Natural killer cell treated with Interleukin-12 subunit alpha and Interleukin-12 subunit beta and Interleukin-15 and Interleukin-18, amount 100 ng/mL, for 72 hours (primary cell): ENCODE data around the gene CACNA2D1. TPM values are rescaled to one million over a fixed set of nuclear protein-coding genes. Genes with fewer than 3 reads are reported as not detected.

Source experiments
- ATAC-seq, 2 donors: fragments of 150-1000 bp; cut with Tn5 transposase in 1 of 2; sonication (Bioruptor Pico), chemical (Tn5 transposase) in 1 of 2; 2 replicates each; pipeline ENCODE4 v1.10.0; 2021
- DNase-seq: peaks from one replicate; pipeline ENCODE4 v3.0.0; 2022; ENCODE audit warnings: low spot score
- H3K27ac Mint-ChIP-seq, 2 donors: 1 replicate in 1 of 2; 2 replicates in 1 of 2; pipeline ENCODE4 v1.8.0; 2022; ENCODE audit warnings: mixed read lengths in 2 of 2, mild to moderate bottlenecking in 1 of 2, moderate library complexity in 1 of 2
- H3K27me3 Mint-ChIP-seq, 2 donors: 1 replicate in 1 of 2; 2 replicates in 1 of 2; pipeline ENCODE4 v1.8.0; 2022; ENCODE audit warnings: mixed read lengths in 2 of 2
- H3K36me3 Mint-ChIP-seq: one replicate; pipeline ENCODE4 v1.8.0; 2022; ENCODE audit warnings: mixed read lengths
- H3K4me1 Mint-ChIP-seq, 2 donors: 1 replicate in 1 of 2; 2 replicates in 1 of 2; pipeline ENCODE4 v1.8.0; 2022; ENCODE audit warnings: low read depth in 2 of 2, mixed read lengths in 2 of 2, mild to moderate bottlenecking in 1 of 2
- H3K4me3 Mint-ChIP-seq: one replicate; pipeline ENCODE4 v1.8.0; 2022; ENCODE audit warnings: mixed read lengths
- H3K9me3 Mint-ChIP-seq: 2 replicates; pipeline ENCODE4 v1.8.0; 2022; ENCODE audit warnings: mixed read lengths
- total RNA-seq, 2 donors: library from RNA; stranded (reverse); gene quantifications; one replicate each; pipeline ENCODE4 v1.2.3, GENCODE V29; 2022

Gene CACNA2D1
- total RNA-seq, 2 donors from 2014 or later, result not detected

- Mint-ChIP-seq H3K27ac (no peak overlapping the region), H3K27me3 (no peaks in the 10 kb centered on the region), H3K4me1 (no peaks in the 10 kb centered on the region), H3K4me3 (no peak overlapping the region), H3K9me3 (peaks cover 27% of the 10 kb centered on the region), H3K36me3 (peaks cover 8% of the 10 kb centered on the region)
- ATAC-seq (no peak), DNase-seq (no peak)
These were observed 540.5 kb downstream of the CACNA2D1 start for GRCh38 chr7:81903115-81903514.

- no peaks in the 10 kb centered on the region for H3K4me1 Mint-ChIP-seq
These were observed 541.0 kb downstream of the CACNA2D1 start for GRCh38 chr7:81902536-81902935.

More at GRCh38 chr7:81902536-81902935, 541.0 kb downstream of the CACNA2D1 start:
- ATAC-seq (no peak), DNase-seq (no peak)
- H3K27me3 Mint-ChIP-seq, result no peaks in the 10 kb centered on the region
- no peak overlapping the region for H3K27ac Mint-ChIP-seq
- peaks cover 10% of the 10 kb centered on the region for H3K36me3 Mint-ChIP-seq
- H3K4me3 Mint-ChIP-seq, result no peak overlapping the region
- H3K9me3 Mint-ChIP-seq, result peaks cover 27% of the 10 kb centered on the region
